ENCODE results near the gene NEAT1. TPM values are rescaled to one million over a fixed set of nuclear protein-coding genes. Genes with fewer than 3 reads are reported as not detected.
A peak's percentile ranks its signal among the peaks of the same experiment; 100 is the strongest.

NEAT1 gene
- total RNA-seq: 125 and 425 TPM in 2 replicates

GRCh38 chr11:65422633-65423515 is at the start of gene NEAT1:
TSS of gene NEAT1 (plus strand) at chr11:65422798.
- DNase-seq (ENCODE audit: extremely low read depth, low read depth, low spot score): no peak

GRCh38 chr11:65373839-65374580 is 48.6 kb upstream of the NEAT1 start:
- DNase-seq (ENCODE audit: extremely low read depth, low read depth, low spot score): no peak

GRCh38 chr11:65375012-65375411 is 47.6 kb upstream of the NEAT1 start:
- no peak for DNase-seq (ENCODE audit: extremely low read depth, low read depth, low spot score)

GRCh38 chr11:65376138-65376713 is 46.4 kb upstream of the NEAT1 start:
- no peak for DNase-seq (ENCODE audit: extremely low read depth, low read depth, low spot score)

- DNase-seq (ENCODE audit: extremely low read depth, low read depth, low spot score): no peak
These were observed 45.6 kb upstream of the NEAT1 start for GRCh38 chr11:65377036-65377435.

GRCh38 chr11:65377777-65378176 is 44.8 kb upstream of the NEAT1 start:
- DNase-seq (ENCODE audit: extremely low read depth, low read depth, low spot score): no peak

- DNase-seq (ENCODE audit: extremely low read depth, low read depth, low spot score): no peak
These were observed 44.2 kb upstream of the NEAT1 start for GRCh38 chr11:65378208-65378927.

- DNase-seq (ENCODE audit: extremely low read depth, low read depth, low spot score): no peak
These were observed 43.5 kb upstream of the NEAT1 start for GRCh38 chr11:65378928-65379638.

GRCh38 chr11:65379698-65380459 is 42.7 kb upstream of the NEAT1 start:
- DNase-seq (ENCODE audit: extremely low read depth, low read depth, low spot score): no peak

GRCh38 chr11:65380460-65381119 is 42.0 kb upstream of the NEAT1 start:
- DNase-seq (ENCODE audit: extremely low read depth, low read depth, low spot score): no peak

GRCh38 chr11:65381716-65382032 is 40.9 kb upstream of the NEAT1 start:
- no peak for DNase-seq (ENCODE audit: extremely low read depth, low read depth, low spot score)

- DNase-seq (ENCODE audit: extremely low read depth, low read depth, low spot score): peak; percentile 96
These were observed 40.4 kb upstream of the NEAT1 start, which contains the start of gene SLC25A45 for GRCh38 chr11:65382033-65382803. TSS of gene SLC25A45 (minus strand) at chr11:65382646. CDS start at chr11:65381951, 695 bp downstream.

- DNase-seq (ENCODE audit: extremely low read depth, low read depth, low spot score): no peak
These were observed 39.7 kb upstream of the NEAT1 start for GRCh38 chr11:65382804-65383368.

GRCh38 chr11:65383778-65384177 is 38.8 kb upstream of the NEAT1 start:
- no peak for DNase-seq (ENCODE audit: extremely low read depth, low read depth, low spot score)

- no peak for DNase-seq (ENCODE audit: extremely low read depth, low read depth, low spot score)
These were observed 38.2 kb upstream of the NEAT1 start for GRCh38 chr11:65384301-65384889.

- no peak for DNase-seq (ENCODE audit: extremely low read depth, low read depth, low spot score)
These were observed 36.1 kb upstream of the NEAT1 start, which contains the start of gene FRMD8 for GRCh38 chr11:65386307-65387140. TSS of gene FRMD8 (plus strand) at chr11:65386637. CDS start at chr11:65387037, 400 bp downstream.

GRCh38 chr11:65388731-65389130 is 33.9 kb upstream of the NEAT1 start:
- no peak for DNase-seq (ENCODE audit: extremely low read depth, low read depth, low spot score)
